Lower leg skin (tissue), 4 donors: Measurements from ENCODE around the gene IMP4. TPM values are rescaled to one million over a fixed set of nuclear protein-coding genes. Genes with fewer than 3 reads are reported as not detected.

Experiments
- DNase-seq, 2 donors: peaks; one replicate each; pipeline ENCODE4 v3.0.0-alpha.2; 2019; ENCODE audit warnings: low spot score in 2 of 2
- H3K4me3 ChIP-seq: fragments of 200-600 bp; sonication (generic); 2 replicates; pipeline ENCODE4 v1.5.1; 2017; ENCODE audit warnings: mild to moderate bottlenecking, low read depth; ENCODE audit not compliant: poor library complexity, severe bottlenecking
- POLR2A ChIP-seq, 2 donors: fragments of 450-650 bp; IDR thresholded peaks; one replicate each; pipeline ENCODE4 v1.6.1; 2016 to 2017; ENCODE audit warnings: antibody characterized with exemption in 2 of 2, mild to moderate bottlenecking in 1 of 2, moderate library complexity in 1 of 2
- WGBS, 2 donors: methylation state at CpG; one replicate each; pipeline ENCODE4 v1.1.5; 2018; 5-methylcytosine and 5-hydroxymethylcytosine counted together
- intact Hi-C: fragments of 100-400 bp; cut with DNase I; formaldehyde crosslinking; loops from one replicate; pipeline ENCODE4 v1.15.0; 2023; ENCODE audit warnings: low total_unique reads
- total RNA-seq, 4 donors: library from RNA; depleted of rRNA; stranded (reverse); fragments of >200 nt; gene quantifications; one replicate each; pipeline ENCODE4 v1.1.0, GENCODE V29; 2016
- TF ChIP-seq, protein P1 (sequence below), 3 donors: fragments of 450-650 bp; IDR thresholded peaks; one replicate each; pipeline ENCODE4 v1.5.1; 2016; ENCODE audit warnings: antibody characterized with exemption in 3 of 3, mild to moderate bottlenecking in 3 of 3, moderate library complexity in 2 of 3

The IMP4 gene
- total RNA-seq, 4 donors from 2014 or later, result 84.8 to 98.1 (median 97.0) TPM

DNA sequence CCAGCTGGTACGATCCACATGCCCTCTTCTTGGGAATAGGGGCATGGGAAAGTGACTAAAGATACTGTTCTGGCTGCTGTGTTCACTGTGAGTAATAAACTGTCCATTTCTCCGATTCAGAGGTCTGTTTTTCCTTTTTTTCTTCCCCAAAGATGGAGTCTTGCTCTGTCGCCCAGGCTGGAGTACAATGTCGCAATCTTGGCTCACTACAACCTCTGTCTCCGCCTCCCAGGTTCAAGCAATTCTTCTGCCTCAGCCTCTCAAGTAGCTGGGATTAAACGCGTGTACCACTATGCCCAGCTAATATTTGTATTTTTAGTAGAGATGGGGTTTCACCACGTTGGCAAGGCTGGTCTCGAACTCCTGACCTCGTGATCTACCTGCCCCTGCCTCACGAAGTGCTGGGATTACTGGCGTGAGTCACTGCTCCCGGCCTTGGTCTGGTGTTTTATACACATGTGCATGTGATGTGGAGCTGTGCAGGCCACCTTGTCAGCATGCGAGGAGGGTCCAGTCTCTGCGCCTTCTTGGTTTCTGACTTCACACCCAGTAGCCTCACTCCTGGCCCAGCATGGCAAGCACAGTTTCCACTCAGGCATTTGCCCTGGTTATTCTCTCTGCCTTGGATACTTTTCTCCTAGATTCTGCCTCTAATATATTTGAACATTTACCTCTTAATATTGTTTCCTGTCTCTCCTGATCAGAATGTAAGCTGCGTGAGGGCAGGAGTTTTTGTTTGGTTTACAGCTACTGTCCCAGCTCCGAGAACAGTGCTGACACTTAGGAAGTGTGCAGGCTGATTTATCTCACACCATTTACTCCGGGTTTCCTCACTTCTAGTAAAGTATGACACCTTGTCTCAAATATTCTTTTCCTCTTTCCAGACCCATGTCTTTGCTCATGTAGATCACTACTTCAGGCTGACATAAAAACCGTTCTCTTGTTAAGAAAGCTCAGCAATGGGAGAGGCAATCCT, 32.9 kb downstream of the IMP4 start:
- intact Hi-C loops, result no loop called here
- H3K4me3 ChIP-seq, result no peak overlapping the region
- peak in 1 of 2 donors; percentile 49 for DNase-seq
- TF ChIP-seq POLR2A (IDR thresholded peaks at IDR 0.05), result no peak
- TF ChIP-seq, protein P1, sequence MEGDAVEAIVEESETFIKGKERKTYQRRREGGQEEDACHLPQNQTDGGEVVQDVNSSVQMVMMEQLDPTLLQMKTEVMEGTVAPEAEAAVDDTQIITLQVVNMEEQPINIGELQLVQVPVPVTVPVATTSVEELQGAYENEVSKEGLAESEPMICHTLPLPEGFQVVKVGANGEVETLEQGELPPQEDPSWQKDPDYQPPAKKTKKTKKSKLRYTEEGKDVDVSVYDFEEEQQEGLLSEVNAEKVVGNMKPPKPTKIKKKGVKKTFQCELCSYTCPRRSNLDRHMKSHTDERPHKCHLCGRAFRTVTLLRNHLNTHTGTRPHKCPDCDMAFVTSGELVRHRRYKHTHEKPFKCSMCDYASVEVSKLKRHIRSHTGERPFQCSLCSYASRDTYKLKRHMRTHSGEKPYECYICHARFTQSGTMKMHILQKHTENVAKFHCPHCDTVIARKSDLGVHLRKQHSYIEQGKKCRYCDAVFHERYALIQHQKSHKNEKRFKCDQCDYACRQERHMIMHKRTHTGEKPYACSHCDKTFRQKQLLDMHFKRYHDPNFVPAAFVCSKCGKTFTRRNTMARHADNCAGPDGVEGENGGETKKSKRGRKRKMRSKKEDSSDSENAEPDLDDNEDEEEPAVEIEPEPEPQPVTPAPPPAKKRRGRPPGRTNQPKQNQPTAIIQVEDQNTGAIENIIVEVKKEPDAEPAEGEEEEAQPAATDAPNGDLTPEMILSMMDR (IDR thresholded peaks at IDR 0.05), result no peak
- 93% methylated on average over 19 of the region's 19 CpGs for WGBS, 2 donors

DNA sequence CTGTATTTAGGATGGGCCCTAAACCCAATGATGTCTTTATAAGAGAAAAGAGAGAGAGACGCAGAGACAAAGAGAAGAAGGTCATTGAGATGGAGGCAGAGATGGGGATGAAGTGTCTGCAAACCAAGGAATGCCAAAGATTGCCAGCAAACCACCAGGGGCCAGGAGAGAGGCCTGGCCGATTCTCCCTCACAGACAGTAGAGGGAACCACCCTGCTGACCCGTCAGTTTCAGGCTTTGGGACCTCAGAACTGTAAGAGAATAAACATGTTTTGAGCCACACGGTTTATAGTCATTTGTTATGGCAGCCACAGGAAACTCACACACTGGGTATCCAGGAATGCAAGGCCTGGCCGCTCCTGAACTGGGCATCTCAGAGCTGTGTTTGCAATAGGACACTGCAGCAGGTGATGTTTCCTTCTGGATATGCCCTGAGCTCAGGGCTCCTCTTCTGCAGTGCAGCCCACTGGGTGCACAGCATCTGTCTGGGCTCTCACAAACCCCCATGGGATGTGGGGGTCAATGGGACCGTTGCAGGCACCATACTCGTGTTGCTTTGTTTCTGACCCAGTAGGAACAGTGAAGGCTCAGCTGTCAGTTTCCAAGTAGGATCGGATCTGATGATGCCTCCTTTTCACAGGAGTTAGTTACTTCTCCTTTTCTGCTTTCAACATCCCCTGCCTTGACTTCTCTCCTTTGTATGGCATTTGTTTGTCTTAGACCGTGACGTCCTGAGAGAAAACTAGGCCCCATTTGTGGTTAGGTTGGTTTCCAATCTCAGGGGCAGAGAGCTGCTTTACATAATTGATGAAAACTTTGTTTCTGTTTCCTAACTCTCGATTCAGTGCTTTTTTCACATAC, 34.0 kb downstream of the IMP4 start:
- H3K4me3 ChIP-seq, result no peak overlapping the region
- peak in 1 of 2 donors; percentile 67 for DNase-seq
- intact Hi-C loops, result no loop called here
- TF ChIP-seq, protein P1 (IDR thresholded peaks at IDR 0.05), result no peak
- no peak for TF ChIP-seq POLR2A (IDR thresholded peaks at IDR 0.05)
- 66 to 78% methylated on average over 11 of the region's 11 CpGs for WGBS, 2 donors

DNA sequence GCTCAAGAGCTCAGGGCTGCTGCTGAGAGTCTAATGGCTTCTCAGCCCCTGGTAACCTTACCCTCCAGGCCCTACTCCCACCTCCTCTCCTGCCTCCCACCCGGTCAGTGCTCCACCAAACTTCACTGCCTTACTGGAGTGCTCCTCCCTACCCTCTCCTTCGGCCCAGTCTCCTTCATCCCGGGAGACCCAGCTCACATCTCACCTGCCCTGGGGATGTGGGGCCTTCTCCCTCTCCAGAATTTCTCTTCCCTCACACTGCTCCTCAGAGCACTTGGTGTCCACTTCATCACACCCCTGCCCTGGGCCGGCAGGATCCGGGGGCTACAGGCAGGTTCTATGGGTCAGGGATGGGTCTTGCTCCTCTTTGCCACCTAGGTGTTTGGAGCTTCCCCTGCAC, 34.8 kb downstream of the IMP4 start:
- peak in 1 of 2 donors; percentile 31 for DNase-seq
- 93 to 94% methylated on average over 5 of the region's 5 CpGs for WGBS, 2 donors
- TF ChIP-seq, protein P1 (IDR thresholded peaks at IDR 0.05), result no peak
- no peak for TF ChIP-seq POLR2A (IDR thresholded peaks at IDR 0.05)
- intact Hi-C loops, result no loop called here
- no peak overlapping the region for H3K4me3 ChIP-seq

DNA sequence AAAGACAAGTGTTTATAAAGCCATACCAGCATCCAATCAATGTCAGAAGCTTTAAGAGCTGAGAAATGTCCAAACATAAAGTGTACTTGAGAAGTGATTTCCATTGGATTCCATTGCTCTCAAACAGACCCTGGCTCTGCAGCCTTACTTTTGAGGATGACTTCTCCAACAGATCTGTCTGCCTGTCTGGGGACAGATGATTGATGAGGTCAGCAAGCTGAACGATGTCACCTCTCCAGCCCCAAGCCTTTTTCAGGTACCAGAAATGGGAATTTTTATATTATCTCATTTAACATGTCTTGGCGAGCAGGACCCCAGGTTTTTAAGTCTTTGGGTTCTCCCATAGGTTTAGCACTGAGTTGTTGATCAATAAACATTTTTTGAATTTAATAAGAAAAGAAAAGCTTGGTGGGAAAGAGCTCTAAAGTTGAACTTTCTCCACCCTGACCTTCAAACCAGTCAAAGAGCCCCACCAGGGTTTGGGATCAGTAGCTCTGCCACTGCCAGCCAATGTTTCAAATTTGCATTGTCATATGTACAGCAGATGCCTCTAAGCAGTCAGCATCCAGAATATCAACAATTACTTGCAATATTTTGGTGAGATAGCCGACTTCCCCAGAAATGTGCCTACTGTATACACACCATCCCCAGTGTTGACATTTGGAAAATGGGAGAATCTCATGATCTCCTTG, 35.7 kb downstream of the IMP4 start:
- WGBS, 2 donors, result 78 to 82% methylated on average over 3 of the region's 3 CpGs
- intact Hi-C loops, result no loop called here
- H3K4me3 ChIP-seq, result no peak overlapping the region
- no peak for DNase-seq
- TF ChIP-seq POLR2A (IDR thresholded peaks at IDR 0.05), result no peak
- TF ChIP-seq, protein P1 (IDR thresholded peaks at IDR 0.05), result no peak

DNA sequence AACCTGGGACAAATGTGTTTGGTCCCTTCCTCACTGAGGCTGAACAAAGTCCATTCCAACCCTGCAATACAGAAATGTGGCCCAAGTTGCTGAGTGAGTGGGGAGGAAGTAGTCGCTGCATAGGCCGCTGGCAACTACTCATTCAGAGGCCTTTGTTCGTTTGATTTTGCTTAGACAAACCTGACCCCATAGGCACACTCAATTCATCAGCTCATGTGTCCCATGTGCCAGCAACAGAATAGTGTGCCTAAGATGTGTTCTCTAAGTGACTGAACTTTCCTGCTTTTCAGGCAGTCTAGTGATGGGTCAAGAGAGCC, 36.2 kb downstream of the IMP4 start:
- WGBS, 2 donors, result 92 to 93% methylated on average over 3 of the region's 3 CpGs
- no peak for TF ChIP-seq POLR2A (IDR thresholded peaks at IDR 0.05)
- TF ChIP-seq, protein P1 (IDR thresholded peaks at IDR 0.05), result no peak
- H3K4me3 ChIP-seq, result no peak overlapping the region
- intact Hi-C loops, result no loop called here
- peak in 1 of 2 donors; percentile 45 for DNase-seq
